NOMO-1 treated with DMSO at 0.1 percent for 48 hours (cell line): ENCODE data around the gene AFM.

Experiments used
- DNase-seq: peaks from one replicate; lab custom pipeline; 2025; ENCODE audit not compliant: unreplicated experiment; lab: John Stamatoyannopoulos, UW

The AFM gene, protein sequence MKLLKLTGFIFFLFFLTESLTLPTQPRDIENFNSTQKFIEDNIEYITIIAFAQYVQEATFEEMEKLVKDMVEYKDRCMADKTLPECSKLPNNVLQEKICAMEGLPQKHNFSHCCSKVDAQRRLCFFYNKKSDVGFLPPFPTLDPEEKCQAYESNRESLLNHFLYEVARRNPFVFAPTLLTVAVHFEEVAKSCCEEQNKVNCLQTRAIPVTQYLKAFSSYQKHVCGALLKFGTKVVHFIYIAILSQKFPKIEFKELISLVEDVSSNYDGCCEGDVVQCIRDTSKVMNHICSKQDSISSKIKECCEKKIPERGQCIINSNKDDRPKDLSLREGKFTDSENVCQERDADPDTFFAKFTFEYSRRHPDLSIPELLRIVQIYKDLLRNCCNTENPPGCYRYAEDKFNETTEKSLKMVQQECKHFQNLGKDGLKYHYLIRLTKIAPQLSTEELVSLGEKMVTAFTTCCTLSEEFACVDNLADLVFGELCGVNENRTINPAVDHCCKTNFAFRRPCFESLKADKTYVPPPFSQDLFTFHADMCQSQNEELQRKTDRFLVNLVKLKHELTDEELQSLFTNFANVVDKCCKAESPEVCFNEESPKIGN

DNA sequence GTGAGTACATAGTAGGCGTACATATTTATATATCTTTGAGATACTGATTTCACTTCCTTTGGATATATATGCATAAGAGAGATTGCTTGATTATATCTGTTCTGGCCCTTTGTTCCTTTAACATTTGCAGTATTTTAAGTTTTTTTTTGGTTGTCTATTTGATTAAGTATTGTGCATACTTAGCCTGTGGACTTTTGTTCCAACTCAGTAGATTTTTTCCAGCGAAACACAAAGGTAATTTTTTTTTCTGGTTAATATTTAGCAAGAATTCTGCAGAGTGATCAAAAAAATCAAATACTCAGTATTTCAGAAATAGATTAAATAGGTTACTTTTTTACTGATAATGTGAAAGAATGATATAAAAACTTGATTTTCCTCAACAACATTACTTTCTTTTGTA is at the start of gene AFM:
AFM (plus strand) TSS at position 388 of the 400 bp plus-strand sequence. CDS start 31 bp downstream, outside the sequence.
- DNase-seq: no peak

DNA sequence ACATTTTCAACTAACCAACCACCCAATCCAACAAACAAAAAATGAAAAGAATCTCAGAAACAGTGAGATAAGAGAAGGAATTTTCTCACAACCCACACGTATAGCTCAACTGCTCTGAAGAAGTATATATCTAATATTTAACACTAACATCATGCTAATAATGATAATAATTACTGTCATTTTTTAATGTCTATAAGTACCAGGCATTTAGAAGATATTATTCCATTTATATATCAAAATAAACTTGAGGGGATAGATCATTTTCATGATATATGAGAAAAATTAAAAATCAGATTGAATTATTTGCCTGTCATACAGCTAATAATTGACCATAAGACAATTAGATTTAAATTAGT is 49.8 kb upstream of the AFM start:
- no peak for DNase-seq

DNA sequence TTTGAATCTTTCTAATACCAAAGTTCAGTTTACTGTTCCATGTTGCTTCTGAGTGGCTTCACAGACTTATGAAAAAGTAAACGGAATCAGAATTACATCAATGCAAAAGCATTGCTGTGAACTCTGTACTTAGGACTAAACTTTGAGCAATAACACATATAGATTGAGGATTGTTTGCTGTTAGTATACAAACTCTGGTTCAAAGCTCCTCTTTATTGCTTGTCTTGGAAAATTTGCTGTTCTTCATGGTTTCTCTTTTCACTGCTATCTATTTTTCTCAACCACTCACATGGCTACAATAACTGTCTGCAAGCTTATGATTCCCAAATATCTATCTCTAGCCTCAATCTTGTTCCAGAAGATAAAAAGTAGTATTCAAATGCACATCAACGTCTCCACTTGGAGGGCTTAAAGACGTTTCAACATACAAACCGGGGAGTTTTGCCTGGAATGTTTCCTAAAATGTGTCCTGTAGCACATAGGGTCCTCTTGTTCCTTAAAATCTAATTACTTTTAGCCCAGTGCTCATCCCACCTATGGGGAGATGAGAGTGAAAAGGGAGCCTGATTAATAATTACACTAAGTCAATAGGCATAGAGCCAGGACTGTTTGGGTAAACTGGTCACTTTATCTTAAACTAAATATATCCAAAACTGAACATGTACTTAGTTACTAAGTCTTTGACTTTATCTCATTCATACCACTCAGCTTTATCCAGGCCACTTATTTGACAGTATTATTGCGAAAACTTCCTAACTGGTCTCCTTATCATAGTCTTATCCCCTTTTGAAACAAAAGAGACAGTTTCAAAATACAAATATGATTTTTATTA is 49.2 kb upstream of the AFM start:
- no peak for DNase-seq

DNA sequence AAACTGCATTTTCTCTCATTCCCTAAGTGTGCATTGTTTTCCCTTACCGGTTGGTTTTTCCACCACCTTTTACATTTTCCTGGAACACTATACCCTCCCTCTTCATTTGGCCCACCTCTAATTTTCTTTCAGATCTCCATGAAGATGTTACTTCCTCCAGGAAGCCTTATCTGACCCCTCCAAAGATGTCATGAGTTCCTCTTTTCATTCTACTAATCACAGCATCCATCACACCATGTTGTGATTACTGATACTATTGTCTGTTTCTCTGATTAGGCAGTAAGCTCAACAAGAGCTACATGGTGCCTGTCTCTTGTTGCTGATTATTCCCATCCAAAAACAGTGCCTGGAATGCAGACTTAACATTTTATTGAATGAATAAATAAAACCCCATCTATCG is 48.4 kb upstream of the AFM start:
- no peak for DNase-seq

DNA sequence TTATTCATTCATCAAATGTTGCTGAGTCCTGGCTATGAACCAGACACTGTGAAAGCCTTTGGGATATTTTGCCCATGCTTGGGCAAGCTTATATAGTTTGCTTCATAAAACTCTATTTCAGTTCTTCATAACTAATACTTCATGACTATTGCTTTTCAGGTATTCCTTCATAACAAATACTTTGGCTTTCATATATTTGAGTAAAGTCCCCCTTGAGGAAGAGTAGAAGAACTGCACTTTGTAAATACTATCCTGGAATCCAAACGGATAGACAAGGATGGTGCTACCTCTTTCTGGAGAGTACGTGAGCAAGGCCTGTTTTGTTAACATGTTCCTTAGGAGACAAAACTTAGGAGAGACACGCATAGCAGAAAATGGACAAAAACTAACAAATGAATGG is 47.2 kb upstream of the AFM start:
- DNase-seq: peak; percentile 1

DNA sequence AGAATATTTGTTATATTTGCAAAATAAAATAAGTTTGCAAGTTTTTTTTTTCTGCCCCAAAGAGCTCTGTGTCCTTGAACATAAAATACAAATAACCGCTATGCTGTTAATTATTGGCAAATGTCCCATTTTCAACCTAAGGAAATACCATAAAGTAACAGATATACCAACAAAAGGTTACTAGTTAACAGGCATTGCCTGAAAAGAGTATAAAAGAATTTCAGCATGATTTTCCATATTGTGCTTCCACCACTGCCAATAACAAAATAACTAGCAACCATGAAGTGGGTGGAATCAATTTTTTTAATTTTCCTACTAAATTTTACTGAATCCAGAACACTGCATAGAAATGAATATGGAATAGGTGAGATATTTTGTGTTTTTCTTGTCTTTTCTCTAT is 45.6 kb upstream of the AFM start, which contains the start of gene AFP:
AFP (plus strand) TSS at position 238 of the 400 bp plus-strand sequence; CDS start at position 280, 42 bp downstream.
- no peak for DNase-seq

DNA sequence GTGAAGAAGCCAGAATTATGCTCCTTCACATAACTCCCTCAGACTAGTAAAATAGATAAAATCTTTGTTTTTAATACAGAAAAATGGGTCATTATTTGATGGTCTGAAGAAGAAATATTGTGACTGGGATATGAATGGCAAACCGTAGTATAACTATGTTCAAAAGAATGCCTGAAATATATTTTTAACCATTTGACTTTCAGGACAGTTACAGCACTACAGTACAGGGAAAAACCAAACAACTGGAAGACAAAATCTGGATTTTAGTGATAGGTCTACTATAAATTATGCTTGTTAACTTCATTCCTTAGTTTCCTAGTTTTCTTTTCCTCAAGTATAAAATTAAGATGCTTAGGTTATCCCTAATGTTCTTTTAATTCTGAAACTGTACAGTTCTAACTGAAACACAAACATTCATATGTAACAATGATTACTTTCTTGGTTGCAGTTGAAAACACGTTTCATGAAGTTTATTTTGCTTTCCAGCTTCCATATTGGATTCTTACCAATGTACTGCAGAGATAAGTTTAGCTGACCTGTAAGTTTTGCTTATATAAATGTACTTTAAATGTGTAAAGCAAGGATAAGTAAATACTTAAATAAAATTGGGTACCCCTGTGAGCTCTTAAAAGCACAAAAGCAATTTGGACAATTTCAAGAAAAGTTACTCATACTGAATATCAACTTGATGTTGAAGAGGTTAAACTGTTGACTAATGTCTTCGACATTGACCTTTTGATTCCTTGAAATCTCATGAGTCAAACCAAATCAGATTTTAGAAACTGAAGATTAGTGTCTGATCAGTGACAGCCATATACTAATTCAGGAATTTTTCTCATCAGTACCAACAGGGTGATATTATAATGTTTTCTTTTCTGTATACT is 44.6 kb upstream of the AFM start:
- DNase-seq: no peak

DNA sequence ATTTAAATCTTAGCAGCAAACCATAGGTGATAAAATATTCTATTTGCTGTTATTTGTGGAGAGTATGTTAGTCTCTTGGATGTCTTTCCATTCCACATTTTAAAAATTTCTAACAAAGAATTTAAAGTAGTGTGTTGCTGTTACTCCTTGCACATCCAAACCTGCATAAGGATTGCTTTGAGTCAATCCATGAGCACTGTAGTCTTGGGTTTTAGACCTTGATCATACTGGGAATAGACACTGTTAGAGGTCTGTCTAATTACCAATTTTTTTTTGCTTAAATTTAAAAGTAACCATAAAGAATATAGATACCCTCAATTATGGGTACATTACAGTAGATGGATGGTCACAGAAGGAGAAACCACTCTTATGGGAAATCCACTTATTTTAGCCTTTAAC is 44.0 kb upstream of the AFM start:
- DNase-seq: no peak

DNA sequence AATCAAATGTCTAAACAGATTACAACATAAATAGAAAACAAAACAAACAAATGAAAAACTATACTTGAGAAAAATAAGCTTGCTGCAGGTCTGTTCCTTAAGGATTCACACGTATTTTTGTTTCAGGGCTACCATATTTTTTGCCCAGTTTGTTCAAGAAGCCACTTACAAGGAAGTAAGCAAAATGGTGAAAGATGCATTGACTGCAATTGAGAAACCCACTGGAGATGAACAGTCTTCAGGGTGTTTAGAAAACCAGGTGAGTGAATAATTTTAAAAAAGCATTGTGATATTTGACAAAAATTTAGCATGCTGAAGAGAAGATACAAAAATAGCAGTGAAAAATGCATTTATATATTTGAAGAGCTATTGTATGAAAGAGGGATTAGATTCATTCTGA is 43.5 kb upstream of the AFM start:
- DNase-seq: no peak

DNA sequence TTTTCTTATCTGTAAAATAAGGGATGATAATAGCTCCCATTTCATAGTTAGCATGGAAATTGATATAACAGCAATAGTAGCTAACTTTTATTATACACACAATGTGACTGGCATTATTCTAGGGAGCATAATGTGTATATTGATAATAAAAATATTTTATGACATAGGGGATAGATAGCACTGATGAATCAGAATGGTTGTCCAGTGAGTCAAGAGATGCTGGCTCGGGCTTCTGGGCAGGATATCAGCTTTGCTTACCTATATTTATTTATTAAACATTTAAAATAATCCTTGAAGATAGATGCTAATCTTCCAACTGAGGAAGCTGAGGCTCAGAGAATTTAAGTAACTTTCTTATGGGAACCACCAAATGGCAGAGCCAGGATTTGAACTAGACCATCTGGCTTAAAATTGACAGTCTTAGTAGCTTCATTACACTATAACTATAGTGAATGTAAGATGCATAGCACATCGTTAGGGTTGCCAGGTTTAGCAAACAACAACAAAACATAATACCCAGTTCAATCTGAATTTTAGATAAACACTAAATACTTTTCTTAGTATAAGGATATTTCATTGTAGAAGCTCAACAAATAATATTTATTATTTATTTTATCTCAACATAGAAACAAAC is 42.8 kb upstream of the AFM start:
- no peak for DNase-seq

DNA sequence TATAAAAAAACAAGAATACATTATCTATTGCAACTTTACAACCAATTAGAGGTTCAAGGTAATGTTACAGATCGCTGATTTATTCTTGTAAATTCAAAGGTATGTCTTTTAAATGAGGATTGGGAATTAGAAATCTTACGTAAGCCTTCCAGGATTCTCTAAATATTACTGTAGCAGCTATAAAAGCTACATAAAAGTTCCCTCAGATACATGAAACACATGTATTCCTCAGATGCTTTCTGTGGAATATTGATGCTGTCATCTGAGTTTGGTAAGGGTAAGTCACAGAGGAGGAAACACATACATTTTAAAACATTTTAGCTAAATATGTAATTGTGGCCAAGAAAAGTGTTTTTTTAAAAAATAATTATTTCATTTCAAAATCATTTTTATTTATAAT is 42.1 kb upstream of the AFM start:
- DNase-seq: no peak

DNA sequence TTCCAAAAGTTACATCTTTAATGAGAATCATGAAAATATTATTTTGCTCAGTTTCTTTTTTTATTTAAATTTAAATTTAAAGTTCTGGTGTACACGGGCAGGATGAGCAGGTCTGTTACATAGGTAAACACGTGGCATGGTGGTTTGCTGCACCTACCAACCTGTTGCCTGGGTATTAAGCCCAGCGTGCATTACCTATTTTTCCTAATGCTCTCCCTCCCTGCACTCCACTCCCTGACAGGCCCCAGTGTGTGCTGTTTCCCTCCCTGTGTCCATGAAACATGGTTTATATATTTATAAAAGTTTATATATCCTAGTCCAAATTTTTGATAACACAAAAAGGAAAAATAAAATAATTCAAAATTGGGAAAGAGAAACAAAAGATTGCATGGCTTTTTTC is 41.6 kb upstream of the AFM start:
- no peak for DNase-seq

DNA sequence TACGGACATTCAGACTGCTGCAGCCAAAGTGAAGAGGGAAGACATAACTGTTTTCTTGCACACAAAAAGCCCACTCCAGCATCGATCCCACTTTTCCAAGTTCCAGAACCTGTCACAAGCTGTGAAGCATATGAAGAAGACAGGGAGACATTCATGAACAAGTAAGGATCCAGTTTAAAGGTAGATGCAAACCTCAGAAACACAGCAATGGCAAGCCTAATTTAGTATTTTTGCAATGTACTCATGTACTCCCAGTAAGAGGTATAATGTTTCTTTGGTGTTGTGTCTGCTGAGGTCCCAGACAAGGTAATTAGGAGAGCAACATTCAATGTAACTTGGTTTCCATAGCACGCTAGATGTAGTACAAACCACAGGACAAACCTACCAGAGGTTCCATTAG is 40.9 kb upstream of the AFM start:
- DNase-seq: no peak

DNA sequence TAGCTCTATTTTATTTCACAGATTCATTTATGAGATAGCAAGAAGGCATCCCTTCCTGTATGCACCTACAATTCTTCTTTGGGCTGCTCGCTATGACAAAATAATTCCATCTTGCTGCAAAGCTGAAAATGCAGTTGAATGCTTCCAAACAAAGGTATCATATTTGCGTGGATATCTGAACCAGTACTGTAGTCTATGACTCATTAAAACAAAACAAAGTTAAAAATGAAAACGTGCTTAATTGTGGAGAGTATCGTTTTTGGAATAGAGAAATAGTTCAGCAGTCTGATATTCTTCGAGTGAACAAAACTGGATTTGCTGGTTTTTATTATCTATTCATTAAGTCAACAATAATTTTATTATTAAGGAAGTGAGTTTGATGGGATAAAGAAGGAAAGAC is 39.3 kb upstream of the AFM start:
- DNase-seq: no peak

DNA sequence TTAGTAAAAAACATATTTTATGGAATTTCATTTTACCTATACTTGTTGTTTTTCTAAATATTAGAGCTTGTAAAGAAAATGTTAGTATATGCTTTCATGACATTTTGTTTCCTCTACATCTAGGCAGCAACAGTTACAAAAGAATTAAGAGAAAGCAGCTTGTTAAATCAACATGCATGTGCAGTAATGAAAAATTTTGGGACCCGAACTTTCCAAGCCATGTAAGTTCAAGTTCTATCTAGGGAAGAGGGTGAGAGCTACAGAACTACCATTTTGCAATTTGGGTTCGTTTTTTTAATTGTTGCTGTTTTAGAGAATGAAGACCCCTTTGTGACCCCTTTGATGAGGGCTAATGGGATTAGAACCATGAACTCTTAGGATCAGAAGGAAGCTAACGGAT is 38.3 kb upstream of the AFM start:
- DNase-seq: no peak

DNA sequence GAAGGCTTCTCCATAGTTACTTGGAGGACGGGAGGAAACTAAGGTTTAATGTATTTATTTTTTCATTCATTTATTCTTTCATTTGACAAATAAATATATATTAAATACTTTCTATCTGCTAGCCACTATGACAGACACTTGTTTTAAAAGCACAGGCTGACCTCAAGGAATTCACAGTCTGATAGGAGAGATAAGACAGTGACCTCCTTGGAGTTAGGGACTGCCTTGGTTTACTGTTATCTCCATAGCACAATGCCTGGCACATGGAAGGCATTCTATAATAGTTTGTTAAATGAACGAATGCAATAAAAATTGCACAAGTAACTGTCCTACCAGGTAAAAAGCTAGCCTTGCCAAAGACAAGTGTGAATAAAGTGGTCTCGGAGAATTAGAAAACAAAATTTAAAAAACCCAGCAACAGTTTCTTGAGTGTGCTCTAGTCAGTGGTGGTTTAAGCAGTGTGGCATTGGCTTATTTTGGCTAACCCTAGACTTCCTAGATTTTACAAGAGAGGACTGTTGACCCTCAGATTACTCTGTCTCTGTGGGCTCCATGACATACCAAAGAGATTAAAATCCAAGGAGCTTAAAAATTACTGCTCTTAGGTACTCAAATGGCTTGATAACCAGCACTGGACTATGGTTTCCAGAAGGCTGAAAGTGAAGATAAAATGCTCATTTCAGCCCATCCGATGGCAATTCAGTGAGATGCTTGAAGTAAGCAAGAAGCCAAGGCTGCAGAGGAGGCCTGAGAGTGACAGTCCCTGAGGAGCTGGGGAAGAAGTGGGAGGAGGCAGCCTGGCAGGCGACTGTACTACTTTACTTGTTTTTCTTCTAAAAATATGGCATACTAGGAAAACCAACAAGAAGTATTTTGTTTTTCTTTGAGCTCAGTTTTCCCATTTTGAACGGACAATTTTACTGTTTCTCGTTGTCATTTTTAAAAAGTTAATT is 35.9 kb upstream of the AFM start:
- DNase-seq: no peak

DNA sequence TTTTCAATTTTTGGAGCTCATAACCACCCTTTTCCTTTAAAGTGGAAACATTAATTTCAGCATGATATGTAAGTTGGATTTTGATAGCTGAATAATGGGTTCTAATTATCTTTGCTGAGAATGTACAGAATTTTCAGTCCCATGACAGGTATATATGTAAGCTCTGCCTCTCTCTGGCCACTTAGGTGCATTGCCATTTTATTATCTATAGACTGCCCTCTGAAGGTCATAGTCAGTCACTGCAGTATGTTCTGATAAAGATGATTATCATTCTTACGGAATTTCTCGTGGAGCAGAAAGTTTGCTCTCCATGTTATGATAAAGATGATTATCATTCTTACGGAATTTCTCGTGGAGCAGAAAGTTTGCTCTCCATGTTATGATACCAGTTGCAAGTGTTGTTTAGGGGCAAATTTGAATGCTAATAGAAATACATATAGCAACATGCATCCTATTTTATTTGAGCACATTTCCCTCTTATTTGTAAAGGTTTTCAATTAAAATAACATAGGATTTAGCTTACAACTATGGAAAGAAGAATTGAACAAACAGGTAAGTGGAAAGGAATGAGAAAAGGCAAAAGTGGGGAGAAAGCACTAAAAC is 35.1 kb upstream of the AFM start:
- DNase-seq: peak; percentile 72

DNA sequence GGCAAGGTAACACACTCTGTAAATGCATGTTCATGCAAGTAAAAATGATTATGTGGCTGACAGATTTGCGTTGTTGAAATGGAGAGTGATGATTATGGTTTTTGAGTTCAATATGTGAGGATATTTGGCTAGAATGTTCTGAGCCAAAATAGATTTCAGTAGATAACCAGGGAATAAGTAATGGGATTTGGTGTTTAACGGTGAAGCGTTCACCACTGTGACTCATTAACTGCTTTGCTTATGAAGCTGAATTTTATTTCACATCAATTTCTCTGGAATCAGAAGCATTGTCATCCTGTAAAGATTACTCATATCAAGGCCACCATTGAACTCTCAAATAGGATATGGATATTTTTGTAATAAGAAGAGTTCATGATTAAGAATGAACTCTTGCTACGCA is 33.9 kb upstream of the AFM start:
- DNase-seq: no peak
